Measurements from ENCODE around the gene FBXO24.

FBXO24 gene

DNA sequence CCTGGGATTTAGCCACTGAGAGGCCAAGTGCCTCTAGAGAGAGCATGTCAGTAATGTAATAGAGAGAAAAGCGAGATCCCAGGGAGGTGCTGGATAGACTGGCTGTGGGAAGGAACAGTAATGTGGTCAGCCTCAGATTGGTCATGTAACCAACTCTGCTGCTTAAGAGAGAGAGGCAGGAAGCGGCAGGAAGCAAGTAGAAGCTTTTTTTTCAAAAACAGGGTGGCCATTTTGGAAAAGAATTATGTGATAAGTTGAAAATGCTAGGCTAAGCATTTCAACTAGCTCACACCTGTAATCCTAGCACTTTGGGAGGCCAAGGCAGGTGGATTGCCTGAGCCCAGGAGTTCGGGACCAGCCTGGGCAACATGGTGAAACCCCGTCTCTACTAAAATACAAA, 12.3 kb downstream of the FBXO24 start:
- no peak for DNase-seq

GRCh38 chr7:100599911-100600729, 14.0 kb downstream of the FBXO24 start:
- DNase-seq: no peak

- DNase-seq: no peak
These were observed 14.6 kb downstream of the FBXO24 start for GRCh38 chr7:100600730-100601038.

- DNase-seq: no peak
These were observed 17.0 kb downstream of the FBXO24 start for GRCh38 chr7:100602889-100603725.

DNA sequence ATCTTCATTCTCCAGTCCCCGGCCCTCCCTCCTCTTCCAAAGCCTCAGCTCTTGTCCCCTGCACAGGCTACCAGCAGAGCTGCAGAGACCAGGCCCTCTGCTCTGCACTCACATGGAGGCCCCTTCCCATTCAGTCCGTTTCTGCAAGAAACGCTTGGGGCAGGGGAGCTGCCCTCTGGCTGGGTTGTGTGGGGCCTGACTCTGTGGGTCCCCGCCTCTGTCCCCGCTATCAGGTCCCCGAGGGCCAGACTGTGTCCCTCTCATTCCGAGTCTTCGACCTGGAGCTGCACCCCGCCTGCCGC, 17.5 kb downstream of the FBXO24 start:
- DNase-seq: no peak

DNA sequence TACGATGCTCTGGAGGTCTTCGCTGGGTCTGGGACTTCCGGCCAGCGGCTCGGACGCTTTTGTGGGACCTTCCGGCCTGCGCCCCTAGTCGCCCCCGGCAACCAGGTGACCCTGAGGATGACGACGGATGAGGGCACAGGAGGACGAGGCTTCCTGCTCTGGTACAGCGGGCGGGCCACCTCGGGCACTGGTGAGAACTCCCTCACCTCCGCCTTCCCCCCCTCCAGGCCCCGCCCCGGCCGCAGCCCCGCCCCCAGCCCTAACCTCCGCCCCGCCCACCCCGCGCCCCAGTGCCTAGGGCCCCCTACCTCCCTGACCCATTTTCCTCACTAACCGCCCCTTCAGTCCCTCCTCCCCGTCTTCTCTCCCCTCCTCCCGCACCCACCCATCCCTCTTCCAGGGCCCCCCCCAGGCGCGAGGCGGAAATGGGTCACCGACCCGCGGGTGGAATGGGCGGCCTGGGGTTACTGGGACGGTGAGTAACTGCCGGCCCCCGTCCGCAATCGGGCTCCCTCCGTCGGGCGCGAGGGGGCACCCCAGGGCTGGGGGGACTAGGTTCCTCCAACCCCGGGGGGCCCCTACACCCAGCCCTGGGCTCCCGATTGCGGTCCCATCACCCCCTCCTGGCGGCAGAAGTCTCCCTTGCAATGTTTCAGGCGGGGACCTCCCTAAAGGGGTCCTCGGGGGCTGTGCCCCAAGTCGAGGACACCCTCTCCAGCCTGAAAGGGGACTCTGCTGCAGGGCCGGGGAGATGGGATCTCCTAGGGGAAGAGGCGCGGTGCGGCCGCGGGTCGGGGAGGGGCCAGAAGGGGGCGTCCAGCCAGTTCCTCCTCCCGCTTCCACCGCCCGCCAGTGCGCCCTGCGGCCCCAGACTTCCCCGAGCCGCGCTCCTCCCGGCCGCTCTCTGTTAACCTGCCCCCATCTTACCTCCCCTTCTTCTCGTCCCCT, 18.2 kb downstream of the FBXO24 start:
- no peak for DNase-seq

- no peak for DNase-seq
These were observed 19.1 kb downstream of the FBXO24 start for GRCh38 chr7:100604976-100605911.

GRCh38 chr7:100606313-100606712, 20.2 kb downstream of the FBXO24 start:
- DNase-seq: no peak

DNA sequence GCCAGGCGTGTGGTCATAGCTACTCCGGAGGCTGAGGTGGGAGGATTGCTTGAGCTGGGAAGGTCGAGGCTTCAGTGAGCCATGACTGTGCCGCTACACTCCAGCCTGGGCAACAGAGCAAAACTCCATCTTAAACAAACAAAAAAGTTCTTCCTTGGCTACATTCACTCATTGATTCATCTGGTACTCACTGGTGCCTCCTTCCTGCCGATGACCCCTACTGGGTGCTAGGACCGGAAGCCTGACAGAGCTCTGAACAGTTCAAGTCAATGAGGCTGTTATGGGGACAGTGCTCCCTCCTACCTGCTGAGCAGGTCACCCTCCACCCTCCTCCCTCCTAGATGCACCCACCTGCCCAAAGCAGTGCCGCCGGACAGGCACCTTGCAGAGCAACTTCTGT, 21.0 kb downstream of the FBXO24 start:
- no peak for DNase-seq

DNA sequence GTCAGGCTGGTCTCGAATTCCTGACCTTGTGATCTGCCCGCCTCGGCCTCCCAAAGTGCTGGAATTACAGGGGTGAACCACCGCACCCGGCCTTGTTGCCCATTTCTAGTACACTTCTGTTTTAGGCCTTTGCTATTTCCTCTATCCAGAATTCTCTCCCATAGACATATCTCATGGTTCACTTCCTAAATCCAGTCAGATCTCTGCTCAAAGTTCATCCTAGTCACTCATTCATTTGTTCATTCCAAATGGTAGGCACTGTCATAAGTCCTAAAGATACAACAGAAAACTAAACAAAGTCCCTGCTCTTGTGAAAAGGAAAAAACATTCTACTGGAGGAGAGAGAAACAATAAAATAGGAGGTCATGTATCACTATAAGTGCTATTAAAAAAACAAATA, 23.8 kb downstream of the FBXO24 start:
- DNase-seq: no peak

- DNase-seq: peak; percentile 80
These were observed 26.0 kb downstream of the FBXO24 start, which contains the start of gene MOSPD3 for GRCh38 chr7:100611983-100612729. MOSPD3 (plus strand) TSS chr7:100612540; CDS start chr7:100612792, 252 bp downstream.

- no peak for DNase-seq
These were observed 26.7 kb downstream of the FBXO24 start for GRCh38 chr7:100612730-100613390.

DNA sequence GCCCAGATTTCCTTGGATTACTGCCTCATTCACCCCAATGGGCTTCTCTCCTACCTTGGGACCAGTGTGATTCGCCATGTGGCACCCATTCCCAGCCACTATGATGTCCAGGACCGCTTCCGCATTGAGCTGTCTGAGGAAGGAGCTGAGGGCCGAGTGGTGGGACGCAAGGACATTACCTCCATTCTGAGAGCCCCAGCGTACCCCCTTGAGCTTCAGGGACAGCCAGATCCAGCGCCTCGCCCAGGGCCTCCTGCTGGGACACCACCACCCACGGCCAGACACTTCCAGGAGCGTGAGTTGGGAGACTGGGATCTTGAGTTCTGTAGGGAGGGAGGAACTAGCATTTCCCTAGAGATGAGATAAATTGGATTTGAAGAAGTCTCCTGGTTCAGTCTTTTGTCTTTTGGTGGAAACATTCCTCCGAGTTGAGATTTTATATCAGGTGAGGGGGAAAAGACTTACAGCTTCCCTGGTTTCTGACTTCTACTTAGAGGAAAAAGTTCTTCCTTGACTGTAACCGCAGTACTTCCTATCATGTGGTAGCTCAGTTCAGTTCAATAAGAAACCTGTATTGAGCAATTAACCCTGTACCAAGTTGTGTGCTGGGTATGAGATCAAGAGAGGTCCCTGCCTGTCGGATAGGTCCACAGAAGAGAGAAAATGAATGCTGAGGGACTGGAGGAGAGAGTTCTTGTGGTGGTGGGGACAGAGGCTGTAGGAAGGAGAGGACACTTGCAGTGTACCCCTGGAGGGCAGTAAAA, 27.5 kb downstream of the FBXO24 start:
- no peak for DNase-seq

DNA sequence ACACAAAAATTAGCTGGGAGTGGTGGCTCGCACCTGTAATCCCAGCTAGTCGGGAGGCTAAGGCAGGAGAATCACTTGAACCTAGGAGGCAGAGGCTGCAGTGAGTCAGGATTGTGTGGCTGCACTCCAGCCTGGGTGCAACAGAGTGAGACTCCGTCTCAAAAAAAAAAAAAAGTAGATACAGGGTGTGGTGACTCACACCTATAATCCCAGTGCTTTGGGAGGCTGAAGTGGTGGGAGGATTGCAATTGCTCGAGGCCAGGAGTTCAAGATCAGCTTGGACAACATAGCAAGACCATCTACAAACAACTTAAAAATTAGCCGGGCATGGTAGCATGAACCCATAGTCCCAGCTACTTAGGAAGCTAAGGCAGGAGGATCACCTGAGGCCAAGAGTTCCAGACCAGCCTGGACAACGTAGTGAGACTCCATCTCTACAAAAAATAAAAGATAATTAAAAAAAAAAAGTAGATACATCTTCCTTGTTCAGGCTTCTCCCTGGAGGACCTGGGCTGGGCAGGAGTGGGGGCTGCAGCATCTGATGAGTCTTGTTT, 28.3 kb downstream of the FBXO24 start:
- DNase-seq: no peak

GRCh38 chr7:100620239-100620638, 34.1 kb downstream of the FBXO24 start:
- DNase-seq: no peak

- no peak for DNase-seq
These were observed 34.7 kb downstream of the FBXO24 start for GRCh38 chr7:100620804-100621203.

- DNase-seq: no peak
These were observed 35.4 kb downstream of the FBXO24 start for GRCh38 chr7:100621554-100621953.

- DNase-seq: no peak
These were observed 38.1 kb downstream of the FBXO24 start for GRCh38 chr7:100623951-100624824.

- DNase-seq: no peak
These were observed 39.9 kb downstream of the FBXO24 start for GRCh38 chr7:100626055-100626454.
